GM10248 (cell line): Measurements from ENCODE around the gene CAMK2A.

ENCODE experiments used
- CTCF ChIA-PET: fragments of 300-600 bp; sonication (Branson Sonifier 250); formaldehyde crosslinking; extraction: SDS; loops from one replicate; lab custom pipeline; 2021; ENCODE audit warnings: antibody characterized with exemption; lab: Yijun Ruan, JAX
- POLR2A ChIA-PET: fragments of 350-650 bp; sonication (Branson Sonifier 250); formaldehyde crosslinking; extraction: SDS; loops from one replicate; lab custom pipeline; 2020; ENCODE audit warnings: antibody characterized with exemption; lab: Yijun Ruan, JAX
- DNase-seq: peaks from one replicate; pipeline ENCODE4 v3.0.0; 2012; ENCODE audit errors: extremely low spot score
- CTCF ChIP-seq: IDR thresholded peaks from 2 replicates; pipeline ENCODE4 v1.5.1; 2012; ENCODE audit warnings: mild to moderate bottlenecking, low read depth; ENCODE audit errors: extremely low read depth, missing control alignments, control extremely low read depth

Gene CAMK2A

GRCh38 chr5:150263801-150264621 lies 25.6 kb downstream of the CAMK2A start:
- POLR2A ChIA-PET = no interaction called here
- no peak for TF ChIP-seq CTCF
- DNase-seq = no peak
- CTCF ChIA-PET = no interaction called here

- DNase-seq = no peak
- CTCF ChIA-PET = interaction anchor here (0.8 to 1.0 kb wide), 2 partner anchors 43 to 88 kb away, joined by 3 read pairs; no protein-coding TSS in a partner anchor
- no peak for TF ChIP-seq CTCF
- POLR2A ChIA-PET = no interaction called here
Measured at GRCh38 chr5:150263375-150263775, 26.2 kb downstream of the CAMK2A start.

- ChIA-PET POLR2A (no interaction called here), CTCF (interaction anchor here (0.7 to 1.0 kb wide), 3 partner anchors 10 to 89 kb away, joined by 3 read pairs; no protein-coding TSS in a partner anchor)
- DNase-seq = no peak
- no peak for TF ChIP-seq CTCF
Measured at GRCh38 chr5:150262502-150262901, 27.1 kb downstream of the CAMK2A start.

GRCh38 chr5:150261231-150261630 lies 28.3 kb downstream of the CAMK2A start:
- TF ChIP-seq CTCF = no peak
- CTCF ChIA-PET = interaction anchor here (1.6 kb wide), 1 partner anchor 26 kb away, joined by 4 read pairs; no protein-coding TSS in a partner anchor
- POLR2A ChIA-PET = no interaction called here
- DNase-seq = no peak

GRCh38 chr5:150258130-150258529 lies 31.4 kb downstream of the CAMK2A start:
- DNase-seq = no peak
- no peak for TF ChIP-seq CTCF
- CTCF ChIA-PET = interaction anchor here (0.9 kb wide), 1 partner anchor 23 kb away, joined by 3 read pairs; no protein-coding TSS in a partner anchor
- POLR2A ChIA-PET = no interaction called here

- TF ChIP-seq CTCF = no peak
- no peak for DNase-seq
- POLR2A ChIA-PET = no interaction called here
- CTCF ChIA-PET = interaction anchor here (0.9 kb wide), 1 partner anchor 23 kb away, joined by 3 read pairs; no protein-coding TSS in a partner anchor
Measured at GRCh38 chr5:150257424-150257823, 32.1 kb downstream of the CAMK2A start.
